HL-60 (cell line): Measurements from ENCODE around the gene ZNF440.
"Not testable (repeated sequence)": the region's sequence is repeated elsewhere in the genome, so short reads cannot be mapped to it uniquely, and the experiment has no call there.

ENCODE experiments used
- DNase-seq, 2 experiments: peaks; one replicate each; pipeline ENCODE4 v3.0.0-alpha.2; 2010 to 2020; ENCODE audit warnings: low read depth in 1 of 2, low spot score in 1 of 2
- H3K27ac ChIP-seq: fragments of 250-450 bp; sonication (Bioruptor Pico); replicated peaks from 2 replicates; pipeline ENCODE4 v1.5.1; 2020; ENCODE audit warnings: mild to moderate bottlenecking, moderate library complexity
- H3K27me3 ChIP-seq: fragments of 250-450 bp; sonication (Bioruptor Pico); 2 replicates; pipeline ENCODE4 v1.5.1; 2021; ENCODE audit warnings: mild to moderate bottlenecking, moderate library complexity; ENCODE audit not compliant: insufficient read depth, poor library complexity, severe bottlenecking
- H3K4me3 ChIP-seq: replicated peaks from 2 replicates; pipeline ENCODE4 v1.5.1; 2011; ENCODE audit warnings: mild to moderate bottlenecking, control low read depth, low read length; ENCODE audit not compliant: insufficient read depth
- CTCF ChIP-seq: IDR thresholded peaks from one replicate; pipeline ENCODE4 v1.5.1; 2011; ENCODE audit warnings: low read length, control low read depth, inconsistent platforms; ENCODE audit not compliant: insufficient read depth
- GABPA ChIP-seq: IDR thresholded peaks from 2 replicates; pipeline ENCODE4 v1.6.1; 2012; ENCODE audit warnings: low read depth
- POLR2AphosphoS5 ChIP-seq: IDR thresholded peaks from 2 replicates; pipeline ENCODE4 v1.6.1; 2012; ENCODE audit warnings: low read depth
- REST ChIP-seq: IDR thresholded peaks from 2 replicates; pipeline ENCODE4 v1.6.1; 2012; ENCODE audit warnings: low read depth; ENCODE audit not compliant: insufficient replicate concordance
- SPI1 ChIP-seq: IDR thresholded peaks from 2 replicates; pipeline ENCODE4 v1.6.1; 2012; ENCODE audit warnings: low read depth, mild to moderate bottlenecking, borderline replicate concordance

Gene ZNF440

DNA sequence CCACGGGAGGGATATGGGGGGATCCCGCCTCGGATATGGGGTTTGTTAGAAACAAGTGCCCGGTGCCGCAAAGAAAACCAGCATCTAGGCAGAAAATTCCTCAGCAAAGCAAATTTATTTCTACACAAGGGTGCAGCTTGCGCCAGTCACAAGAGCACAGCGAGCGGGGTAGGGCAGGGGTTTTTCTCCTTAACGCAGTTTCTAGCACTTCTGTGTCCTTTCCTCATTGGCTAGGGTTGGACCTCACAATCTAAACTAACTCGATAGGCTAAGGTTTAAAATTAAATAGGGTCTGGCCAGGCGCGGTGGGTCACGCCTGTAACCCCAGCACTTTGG lies 595 bp downstream of the ZNF440 start:
- TF ChIP-seq POLR2AphosphoS5: no peak
- TF ChIP-seq CTCF: no peak
- no peak for TF ChIP-seq GABPA
- TF ChIP-seq REST: no peak
- no peak for TF ChIP-seq SPI1
- peak overlapping the region; percentile 60 for H3K4me3 ChIP-seq
- H3K27ac ChIP-seq: peak overlapping the region; percentile 91
- DNase-seq: peak in 1 of 2 experiments; percentile 19
- H3K27me3 ChIP-seq: no peaks in the 10 kb centered on the region

GRCh38 chr19:11821474-11822109 lies 7.5 kb downstream of the ZNF440 start:
- H3K27me3 ChIP-seq: no peaks in the 10 kb centered on the region
- TF ChIP-seq REST (no peak), POLR2AphosphoS5 (no peak), SPI1 (no peak), GABPA (no peak), CTCF (no peak)
- H3K27ac ChIP-seq: no peak overlapping the region
- DNase-seq: no peak
- H3K4me3 ChIP-seq: no peak overlapping the region

DNA sequence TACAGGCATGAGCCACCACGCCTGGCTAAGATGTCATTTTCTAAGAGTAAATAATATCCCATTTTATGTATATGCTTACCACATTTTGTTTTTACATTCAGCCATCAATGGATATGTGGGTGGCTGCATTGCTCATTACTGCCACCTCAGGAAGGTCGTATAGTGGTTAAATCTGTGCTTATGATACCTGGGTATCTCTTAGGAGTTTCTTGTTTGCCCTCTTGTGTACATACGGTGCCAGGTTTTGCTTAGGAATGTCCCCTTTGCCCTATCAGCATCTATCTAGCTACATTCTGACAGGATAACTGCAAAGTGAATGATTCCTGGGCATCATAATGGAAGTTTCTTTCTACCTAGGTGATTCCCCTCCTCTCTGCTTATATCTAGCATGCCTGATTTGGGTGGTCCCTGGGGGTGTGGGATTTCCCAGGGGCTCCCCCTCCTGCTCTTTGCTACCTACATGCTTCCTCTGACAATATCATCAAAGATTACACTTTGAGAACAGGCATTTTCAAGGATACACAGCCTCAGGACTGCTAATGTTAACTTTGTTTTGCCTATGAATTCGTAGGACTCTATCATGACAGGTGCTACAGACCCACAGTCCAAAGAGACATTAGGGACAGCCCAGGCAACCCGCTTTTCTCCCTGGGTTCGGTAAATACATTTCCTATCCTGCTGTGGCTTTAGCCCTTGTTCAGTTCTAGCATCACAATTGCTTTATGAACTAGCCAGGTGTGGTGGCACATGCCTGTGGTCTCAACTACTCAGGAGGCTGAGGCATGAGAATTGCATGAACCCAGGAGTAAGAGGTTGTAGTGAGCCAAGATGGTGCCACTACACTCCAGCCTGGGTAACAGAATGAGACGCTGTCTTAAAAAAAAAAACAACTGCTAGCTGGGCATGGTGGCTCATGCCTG lies 15.1 kb downstream of the ZNF440 start:
- not testable (repeated sequence) for DNase-seq, H3K27me3 ChIP-seq, H3K27ac ChIP-seq, H3K4me3 ChIP-seq

- no peaks in the 10 kb centered on the region for H3K27me3 ChIP-seq
- no peak overlapping the region for H3K27ac ChIP-seq
- TF ChIP-seq CTCF (no peak), POLR2AphosphoS5 (no peak), REST (no peak), SPI1 (no peak), GABPA (no peak)
- H3K4me3 ChIP-seq: no peak overlapping the region
- no peak for DNase-seq
These were observed 18.3 kb downstream of the ZNF440 start for GRCh38 chr19:11832253-11832912.
